Sciatic nerve (tissue), 2 donors: Measurements from ENCODE around the gene LYVE1. TPM values are rescaled to one million over a fixed set of nuclear protein-coding genes. Genes with fewer than 3 reads are reported as not detected.

Source experiments
- ATAC-seq: fragments of 200-7000 bp; cut with Tn5 transposase; one replicate; pipeline ENCODE4 v1.9.1; 2020; ENCODE audit warnings: mild to moderate bottlenecking, moderate library complexity
- DNase-seq: peaks from one replicate; pipeline ENCODE4 v3.0.0-alpha.2; 2020; ENCODE audit warnings: low spot score
- intact Hi-C: fragments of 100-400 bp; cut with DNase I; formaldehyde crosslinking; loops from one replicate; pipeline ENCODE4 v1.14.2; 2022
- total RNA-seq: library from RNA; stranded (reverse); fragmentation: NEBNext Ultra II Directional; extraction: Animal tissue kit (Norgen Biotek cat#: 25700); gene quantifications from one replicate; pipeline ENCODE4 v1.2.1, GENCODE V29; 2021
- donor health status: DM: no; HTN: no; CAD: no.
- donor health status: DM: no; HTN: no; CAD: no.

Gene LYVE1
- total RNA-seq, 1 donor from 2014 or later: 48.4 TPM

DNA sequence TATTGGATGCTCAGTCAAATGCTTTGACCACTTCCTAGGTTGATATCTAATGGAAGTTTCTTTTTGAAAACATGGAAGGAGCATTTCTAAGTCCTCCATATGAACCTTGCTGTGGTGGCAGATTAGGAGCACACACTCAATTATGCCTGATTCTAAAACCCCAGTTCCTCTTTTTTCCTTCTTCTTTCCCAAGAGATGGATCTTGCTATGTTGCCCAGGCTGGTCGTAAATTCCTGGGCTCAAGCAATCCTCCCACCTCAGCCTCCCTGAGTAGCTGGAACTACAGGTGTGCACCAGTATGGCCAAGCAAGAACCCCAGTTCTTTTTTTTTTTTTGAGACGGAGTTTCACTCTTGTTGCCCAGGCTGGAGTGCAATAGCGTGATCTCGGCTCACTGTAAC, 3.0 kb downstream of the LYVE1 start:
- DNase-seq (no peak), ATAC-seq (no peak)
- intact Hi-C loops: no loop called here

DNA sequence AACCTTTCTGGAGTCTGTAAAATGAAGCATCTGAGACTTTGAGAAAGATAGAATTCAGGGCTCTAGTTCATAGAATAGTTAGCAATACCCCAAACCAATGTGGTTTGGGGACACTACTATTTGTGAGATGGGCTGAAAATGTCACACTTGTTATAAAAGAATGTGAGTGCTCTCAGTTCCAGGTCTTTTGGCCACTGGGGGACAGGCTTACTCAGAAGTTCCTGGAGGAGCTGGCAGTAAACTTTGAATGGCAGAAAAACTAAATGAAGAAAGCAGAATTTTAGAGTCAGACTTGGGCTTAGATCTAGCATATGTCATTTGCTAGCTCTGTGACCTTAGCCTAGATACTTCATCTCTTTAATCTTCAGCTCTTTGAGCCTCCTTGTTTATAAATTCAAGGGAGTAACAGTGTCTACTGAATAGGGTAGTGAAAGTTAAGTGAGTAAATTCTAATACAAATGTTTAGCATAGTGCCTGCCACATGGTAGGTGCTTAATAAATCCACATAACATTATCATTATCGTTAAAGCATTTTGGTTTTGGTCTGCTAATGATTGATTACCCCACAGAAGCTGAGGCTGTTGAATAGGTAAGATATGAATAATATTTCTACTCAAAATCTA, 3.7 kb downstream of the LYVE1 start:
- no peak for ATAC-seq
- intact Hi-C loops: no loop called here
- no peak for DNase-seq

DNA sequence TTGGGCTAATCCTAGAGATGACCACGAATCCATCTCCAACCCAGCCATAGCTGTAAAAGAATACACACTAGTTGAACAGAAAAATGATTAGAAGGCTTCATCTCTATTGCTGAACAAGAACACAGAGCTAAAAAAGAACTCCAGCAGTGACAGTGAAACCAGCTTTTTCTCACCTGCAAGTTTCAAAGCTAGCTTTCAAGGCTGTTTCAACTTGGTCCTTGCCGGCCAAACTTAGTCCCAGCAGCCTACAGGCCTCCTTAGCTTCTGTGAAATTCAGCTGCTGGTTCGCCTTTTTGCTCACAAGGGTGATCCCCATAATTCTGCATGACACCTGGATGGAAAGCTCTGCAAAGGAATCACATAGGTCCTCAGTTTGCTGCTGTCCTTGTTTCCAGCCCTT, 4.4 kb downstream of the LYVE1 start:
- intact Hi-C loops: no loop called here
- DNase-seq (no peak), ATAC-seq (no peak)

- intact Hi-C loops: no loop called here
- DNase-seq: no peak
- ATAC-seq: no peak
Observed at GRCh38 chr11:10561947-10562346, 6.5 kb downstream of the LYVE1 start.

DNA sequence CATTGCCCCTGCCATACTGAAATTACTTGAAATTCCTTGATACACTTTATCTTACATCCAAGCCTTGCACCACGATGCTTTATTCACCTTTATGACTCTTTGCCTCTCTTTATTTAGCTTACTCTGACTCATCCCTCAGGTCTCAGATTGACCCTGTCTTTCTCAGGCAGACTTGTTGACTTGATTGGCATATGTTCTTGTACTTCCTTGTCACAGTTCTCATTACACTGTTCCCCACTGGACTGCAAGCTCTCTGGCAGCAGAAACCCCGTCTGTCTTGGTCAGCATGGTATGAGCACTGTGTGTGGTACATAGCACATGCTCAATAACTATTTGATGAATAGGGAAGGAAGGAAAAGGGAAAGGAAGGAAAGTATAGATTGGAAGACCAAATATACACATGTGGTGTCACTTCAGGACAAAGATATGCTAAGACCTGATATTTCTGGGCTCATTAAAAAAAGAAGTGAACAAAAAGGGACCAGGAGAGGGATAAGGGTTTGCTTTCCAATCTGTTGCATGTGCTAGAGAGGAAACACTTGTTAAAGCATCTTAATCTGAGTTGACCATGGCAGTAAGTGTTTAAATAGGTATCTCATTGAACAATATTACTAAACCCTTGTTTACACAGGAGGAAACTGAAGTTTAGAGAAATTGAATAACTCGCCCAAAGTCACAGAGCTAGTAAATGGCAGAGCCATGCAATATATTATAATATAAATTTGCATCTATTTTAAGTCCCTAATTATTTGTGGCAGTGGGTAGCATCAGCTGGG, 7.2 kb downstream of the LYVE1 start:
- no peak for ATAC-seq
- intact Hi-C loops: no loop called here
- DNase-seq: no peak

- intact Hi-C loops: no loop called here
- ATAC-seq: no peak
- DNase-seq: no peak
Observed at GRCh38 chr11:10558288-10558687, 10.2 kb downstream of the LYVE1 start.

DNA sequence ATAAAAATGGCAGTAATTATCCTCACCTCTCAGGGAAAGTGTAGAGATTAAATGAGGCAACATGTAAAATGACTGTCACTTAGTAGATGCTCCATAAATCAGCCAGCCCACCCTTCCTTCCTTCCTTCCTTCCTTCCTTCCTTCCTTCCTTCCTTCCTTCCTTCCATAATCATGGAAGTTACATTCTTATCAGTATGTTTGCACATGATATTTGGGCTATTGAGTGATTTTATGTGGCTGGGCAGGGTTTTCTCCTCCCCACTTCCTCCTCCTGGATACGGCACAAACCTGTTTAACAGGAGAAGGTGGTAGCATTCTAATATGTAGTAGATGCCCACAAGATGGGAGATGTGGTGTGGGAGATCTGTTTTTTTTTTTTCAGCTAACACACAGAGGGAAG, 11.9 kb downstream of the LYVE1 start:
- intact Hi-C loops: no loop called here
- ATAC-seq (no peak), DNase-seq (no peak)

GRCh38 chr11:10551845-10552352, 16.6 kb downstream of the LYVE1 start:
- ATAC-seq (no peak), DNase-seq (no peak)
- intact Hi-C loops: no loop called here

- ATAC-seq: no peak
- intact Hi-C loops: no loop called here
Observed at GRCh38 chr11:10551290-10551592, 17.2 kb downstream of the LYVE1 start.

DNA sequence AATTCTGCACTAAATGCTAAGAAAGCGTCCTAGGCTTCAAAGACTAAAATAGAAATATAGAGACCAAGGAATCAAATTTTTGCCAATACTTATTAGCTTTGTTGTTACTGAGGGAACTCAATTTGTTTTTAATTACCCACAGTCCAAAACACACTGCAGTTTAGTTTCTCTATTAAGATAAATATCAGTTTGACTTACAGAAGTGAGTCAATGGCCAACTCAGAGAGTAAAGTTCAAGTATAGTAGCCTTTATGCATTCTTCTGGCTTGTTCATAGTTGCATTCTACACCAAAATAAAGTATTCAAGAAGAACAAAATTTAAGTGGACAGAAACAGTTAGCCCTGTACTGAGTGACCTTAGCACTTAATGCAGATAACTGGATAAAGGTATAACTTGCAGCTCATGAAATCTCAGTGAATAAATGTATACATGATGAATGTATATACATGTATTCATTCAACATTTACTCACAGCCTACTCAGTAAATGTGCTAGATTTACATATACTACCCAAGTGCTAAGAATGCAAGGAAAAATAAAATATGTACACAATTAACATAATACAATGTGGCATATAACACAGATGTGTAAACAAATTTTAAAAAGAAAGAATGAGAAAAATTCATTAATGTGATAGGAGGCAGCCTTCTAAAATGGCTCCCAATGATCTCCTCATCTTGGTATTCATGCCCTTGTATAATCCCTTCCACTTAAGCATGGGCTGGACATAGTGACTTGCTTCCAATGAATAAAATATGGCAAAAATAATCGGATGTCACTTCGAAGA, 17.8 kb downstream of the LYVE1 start:
- intact Hi-C loops: no loop called here
- ATAC-seq: no peak
- no peak for DNase-seq

More at GRCh38 chr11:10551290-10551592, 17.2 kb downstream of the LYVE1 start:
- DNase-seq: no peak

GRCh38 chr11:10544491-10545465, 23.7 kb downstream of the LYVE1 start:
- intact Hi-C loops: loop anchor here (5.0 kb wide), 1 partner anchor 1653 kb away; no protein-coding TSS in a partner anchor
- DNase-seq: no peak
- no peak for ATAC-seq

GRCh38 chr11:10543782-10544181, 24.7 kb downstream of the LYVE1 start:
- no peak for DNase-seq
- no peak for ATAC-seq
- intact Hi-C loops: no loop called here

- ATAC-seq (no peak), DNase-seq (no peak)
- intact Hi-C loops: no loop called here
Observed at GRCh38 chr11:10542776-10543175, 25.7 kb downstream of the LYVE1 start.

DNA sequence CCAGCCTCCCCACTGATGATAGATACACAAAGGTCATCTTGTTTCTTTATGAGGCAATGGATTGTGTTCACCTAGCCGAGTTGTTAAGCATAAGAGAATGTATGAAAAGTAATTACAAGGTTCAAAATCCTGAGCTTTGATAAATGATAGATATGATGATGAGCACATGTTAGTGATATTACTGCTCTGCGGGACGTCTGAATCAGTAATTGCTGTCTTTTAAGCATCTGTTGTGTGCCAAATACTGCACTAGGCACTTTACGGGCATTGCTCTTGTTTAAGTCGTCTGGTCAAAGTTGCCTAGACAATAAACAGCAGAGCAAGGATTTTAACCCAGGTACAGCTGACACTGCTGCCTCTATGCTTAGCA, 26.9 kb downstream of the LYVE1 start:
- DNase-seq (no peak), ATAC-seq (no peak)
- intact Hi-C loops: no loop called here

DNA sequence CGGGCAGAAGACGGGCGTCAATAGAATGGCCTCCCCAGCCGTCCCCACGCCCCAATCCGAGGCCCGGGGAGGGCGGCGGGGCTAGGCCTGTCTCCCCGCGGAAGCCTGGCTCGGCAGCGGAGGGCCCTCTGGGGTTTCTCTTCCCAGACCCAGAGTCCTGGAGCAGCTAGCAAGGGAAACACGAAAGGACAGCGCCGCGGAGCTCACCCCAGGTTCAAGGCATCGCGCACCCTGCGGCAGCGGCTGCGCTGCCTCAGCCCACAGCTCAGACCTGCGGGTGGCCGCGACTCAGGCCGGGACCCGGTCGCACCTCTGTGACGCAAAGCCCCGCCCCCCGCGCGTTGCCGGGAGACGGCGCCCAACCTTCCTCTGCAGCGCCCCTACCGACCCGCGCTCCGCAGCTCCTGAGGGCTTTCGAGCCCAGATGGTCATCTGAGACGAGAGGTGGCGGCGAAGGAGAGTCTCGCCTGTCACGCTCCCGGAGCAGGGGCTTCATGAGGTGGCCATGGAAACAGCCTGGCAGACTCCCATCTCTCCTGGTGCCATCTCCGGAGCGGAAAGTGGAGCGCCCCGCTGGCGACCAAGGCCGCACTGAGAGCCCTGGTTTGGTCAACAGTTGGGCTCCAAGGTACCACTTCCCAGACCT, 27.4 kb downstream of the LYVE1 start, which contains the start of gene RNF141:
RNF141 (minus strand) TSS at position 273 of the 646 bp plus-strand sequence. CDS start 7,029 bp downstream, outside the sequence.
- peak; percentile 98 for DNase-seq
- peak; percentile 99 for ATAC-seq
- intact Hi-C loops: no loop called here

- DNase-seq (no peak), ATAC-seq (peak; percentile 45)
- intact Hi-C loops: no loop called here
Observed at GRCh38 chr11:10540546-10540914, 27.9 kb downstream of the LYVE1 start.

GRCh38 chr11:10539339-10539738, 29.1 kb downstream of the LYVE1 start:
- intact Hi-C loops: no loop called here
- no peak for ATAC-seq

DNA sequence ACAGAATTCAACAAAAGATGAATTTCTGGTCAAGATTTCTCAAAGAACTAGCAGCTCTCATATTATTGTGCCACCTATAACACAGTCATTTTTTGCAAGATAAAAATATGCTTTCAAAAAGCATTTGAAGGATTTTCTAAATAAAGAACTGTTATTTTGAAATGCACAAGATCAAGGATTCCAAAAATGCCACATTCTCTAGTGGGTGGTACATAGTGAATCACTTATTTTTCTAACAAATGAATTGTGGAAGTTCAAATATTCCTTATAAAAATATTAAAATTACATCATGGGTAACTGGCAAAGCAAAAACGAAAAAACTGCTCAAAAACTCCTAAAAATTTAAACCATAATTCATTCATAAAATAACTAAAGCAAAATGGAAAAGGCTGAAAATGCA, 29.5 kb downstream of the LYVE1 start:
- ATAC-seq: no peak
- DNase-seq: no peak
- intact Hi-C loops: no loop called here

More at GRCh38 chr11:10539339-10539738, 29.1 kb downstream of the LYVE1 start:
- no peak for DNase-seq
